Stomach (tissue), 9 donors: ENCODE data around the gene LGALS14. TPM values are rescaled to one million over a fixed set of nuclear protein-coding genes. Genes with fewer than 3 reads are reported as not detected.
"Not testable (repeated sequence)": the region's sequence is repeated elsewhere in the genome, so short reads cannot be mapped to it uniquely, and the experiment has no call there.

Source experiments
- DNase-seq, 2 donors: peaks; one replicate each; pipeline versions ENCODE4 v3.0.0 to v3.0.0-alpha.2; 2013 to 2019
- H3K27ac ChIP-seq, 5 donors: fragments of 200-600 bp in 4 of 5; sonication (generic) in 4 of 5; one replicate each; pipeline ENCODE4 v1.5.1; 2013 to 2019; ENCODE audit warnings: mild to moderate bottlenecking in 1 of 5, moderate library complexity in 1 of 5
- H3K27me3 ChIP-seq, 3 donors: fragments of 200-600 bp; sonication (generic); one replicate each; pipeline ENCODE4 v1.5.1; 2017 to 2019; ENCODE audit warnings: mixed run types in 1 of 3
- H3K36me3 ChIP-seq, 4 donors: fragments of 200-600 bp; sonication (generic); 1 replicate in 3 of 4; 2 replicates in 1 of 4; pipeline ENCODE4 v1.5.1; 2016 to 2019
- H3K4me1 ChIP-seq, 4 donors: fragments of 200-600 bp; sonication (generic); one replicate each; pipeline ENCODE4 v1.5.1; 2016 to 2019
- H3K4me3 ChIP-seq, 4 donors: fragments of 200-600 bp; sonication (generic) in 3 of 4; one replicate each; pipeline ENCODE4 v1.5.1; 2016 to 2019; ENCODE audit warnings: mild to moderate bottlenecking in 1 of 4
- H3K9me3 ChIP-seq, 4 donors: fragments of 200-600 bp; sonication (generic); one replicate each; pipeline ENCODE4 v1.5.1; 2016 to 2019
- CTCF ChIP-seq, 7 experiments: fragments of 450-650 bp in 4 of 7; fragments of 200-600 bp in 3 of 7; sonication (generic) in 3 of 7; IDR thresholded peaks; one replicate each; pipeline ENCODE4 v1.5.1; 2016 to 2019; ENCODE audit warnings: antibody characterized with exemption in 7 of 7, control low read depth in 2 of 7, mild to moderate bottlenecking in 1 of 7
- EP300 ChIP-seq: sonication (generic); formaldehyde crosslinking; IDR thresholded peaks from one replicate; pipeline ENCODE4 v1.6.1; 2017; ENCODE audit warnings: antibody characterized with exemption
- POLR2A ChIP-seq, 4 donors: fragments of 450-650 bp; IDR thresholded peaks; one replicate each; pipeline ENCODE4 v1.6.1; 2016; ENCODE audit warnings: antibody characterized with exemption in 4 of 4, control low read depth in 2 of 4, mild to moderate bottlenecking in 1 of 4, moderate library complexity in 1 of 4
- POLR2AphosphoS5 ChIP-seq, 3 donors: sonication (generic); formaldehyde crosslinking; IDR thresholded peaks; one replicate each; pipeline ENCODE4 v1.6.1; 2016; ENCODE audit warnings: antibody characterized with exemption in 3 of 3
- WGBS, 5 donors: extraction: QIAGEN DNeasy Blood & Tissue Kit in 3 of 5; methylation state at CpG; one replicate each; pipeline versions ENCODE4 v1.1.5 to v1.1.7; 2013 to 2018; 5-methylcytosine and 5-hydroxymethylcytosine counted together
- intact Hi-C: fragments of 100-400 bp; cut with DNase I; formaldehyde crosslinking; loops from one replicate; pipeline ENCODE4 v1.15.1; 2023; ENCODE audit warnings: low total_unique reads
- polyA plus RNA-seq, 3 donors: library from polyadenylated mRNA; stranded (reverse); fragments of 200-250 nt; gene quantifications; one replicate each; pipeline ENCODE4 v1.2.3, GENCODE V29; 2013
- total RNA-seq, 5 donors: library from RNA; depleted of rRNA; stranded (reverse); fragments of >200 nt; gene quantifications; one replicate each; pipeline versions ENCODE4 v1.1.0 to v1.2.3, GENCODE V29; 2014 to 2016
- donor health status: healthy with polysubstance abuse.
- donor health status: Bipolar disorder and iron deficiency.
- donor health status: healthy.

Gene LGALS14
- total and polyA plus RNA-seq, 8 donors = not detected

- H3K27ac ChIP-seq = no peak overlapping the region
- peaks cover 0 to 4% (median 2%) of the 10 kb centered on the region in 4 donors for H3K9me3 ChIP-seq
- TF ChIP-seq POLR2AphosphoS5 (IDR thresholded peaks at IDR 0.05) (no peak), EP300 (no peak), POLR2A (IDR thresholded peaks at IDR 0.05) (no peak), CTCF (IDR thresholded peaks at IDR 0.05) (no peak)
- intact Hi-C loops = no loop called here
- H3K27me3 ChIP-seq = no peaks in the 10 kb centered on the region
- 81 to 91% (median 87%) methylated on average over 4 of the region's 4 CpGs for WGBS, 5 donors
- H3K36me3 ChIP-seq = no peaks in the 10 kb centered on the region
- H3K4me1 ChIP-seq = no peaks in the 10 kb centered on the region
- H3K4me3 ChIP-seq = no peak overlapping the region
- no peak for DNase-seq
These were observed 6.1 kb downstream of the LGALS14 start for GRCh38 chr19:39710333-39710890.

GRCh38 chr19:39720144-39720543 lies 15.9 kb downstream of the LGALS14 start:
- H3K9me3 ChIP-seq, H3K27ac ChIP-seq, H3K4me3 ChIP-seq, H3K4me1 ChIP-seq, DNase-seq, H3K36me3 ChIP-seq, intact Hi-C loops: not testable (repeated sequence)
- 68 to 87% (median 78%) methylated on average over 3 of the region's 3 CpGs for WGBS, 5 donors
- peaks cover 0 to 20% (median 0%) of the 10 kb centered on the region in 3 donors for H3K27me3 ChIP-seq

GRCh38 chr19:39725995-39726394 lies 21.7 kb downstream of the LGALS14 start:
- Histone ChIP-seq H3K36me3 (no peaks in the 10 kb centered on the region), H3K4me1 (no peaks in the 10 kb centered on the region), H3K27ac (no peak overlapping the region), H3K27me3 (peaks cover 0 to 11% (median 0%) of the 10 kb centered on the region in 3 donors), H3K4me3 (no peak overlapping the region), H3K9me3 (no peaks in the 10 kb centered on the region)
- intact Hi-C loops = no loop called here
- no peak for TF ChIP-seq POLR2A (IDR thresholded peaks at IDR 0.05)
- peak in 1 of 2 donors; percentile 21 for DNase-seq

GRCh38 chr19:39727070-39727800 lies 23.0 kb downstream of the LGALS14 start:
- no peak overlapping the region for H3K4me3 ChIP-seq
- H3K27me3 ChIP-seq = peaks cover 0 to 11% (median 0%) of the 10 kb centered on the region in 3 donors
- no peak for DNase-seq
- H3K27ac ChIP-seq = no peak overlapping the region
- no peaks in the 10 kb centered on the region for H3K9me3 ChIP-seq
- H3K36me3 ChIP-seq = no peaks in the 10 kb centered on the region
- TF ChIP-seq POLR2AphosphoS5 (IDR thresholded peaks at IDR 0.05) = no peak
- no peak for TF ChIP-seq CTCF (IDR thresholded peaks at IDR 0.05)
- no peak for TF ChIP-seq EP300
- no peak for TF ChIP-seq POLR2A (IDR thresholded peaks at IDR 0.05)
- no peaks in the 10 kb centered on the region for H3K4me1 ChIP-seq
- intact Hi-C loops = no loop called here
- WGBS, 5 donors = 66 to 82% (median 73%) methylated on average over 10 of the region's 10 CpGs

- TF ChIP-seq POLR2A (IDR thresholded peaks at IDR 0.05) = no peak
- TF ChIP-seq POLR2AphosphoS5 (IDR thresholded peaks at IDR 0.05) = no peak
- no peak for TF ChIP-seq CTCF (IDR thresholded peaks at IDR 0.05)
- no peak for TF ChIP-seq EP300
- WGBS, 5 donors = 86 to 88% (median 87%) methylated on average over 6 of the region's 6 CpGs
- peak in 1 of 2 donors; percentile 12 for DNase-seq
- Histone ChIP-seq H3K27me3 (peaks cover 0 to 11% (median 0%) of the 10 kb centered on the region in 3 donors), H3K36me3 (no peaks in the 10 kb centered on the region), H3K4me3 (no peak overlapping the region), H3K27ac (no peak overlapping the region), H3K9me3 (no peaks in the 10 kb centered on the region), H3K4me1 (no peaks in the 10 kb centered on the region)
- intact Hi-C loops = no loop called here
These were observed 23.8 kb downstream of the LGALS14 start for GRCh38 chr19:39728040-39728439.
